ENCODE results near the gene MRO.

Gene MRO

DNA sequence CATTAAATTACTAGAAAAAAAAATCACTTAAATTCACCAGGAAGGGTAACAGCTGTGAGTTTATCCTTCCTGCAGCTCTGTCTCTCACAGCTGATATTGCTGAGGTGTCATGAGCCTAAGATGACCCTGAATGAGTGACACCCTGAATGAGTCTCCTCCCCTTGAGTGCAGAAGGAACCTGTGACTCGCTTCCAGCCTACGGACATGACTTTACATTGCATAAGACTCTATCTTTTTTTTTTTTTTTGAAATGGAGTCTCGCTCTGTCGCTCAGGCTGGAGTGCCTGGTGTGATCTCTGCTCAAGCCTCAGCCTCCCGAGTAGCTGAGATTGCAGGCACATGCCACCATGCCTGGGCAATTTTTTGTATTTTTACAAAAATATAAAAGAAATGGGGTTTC is 14.1 kb downstream of the MRO start:
- TF ChIP-seq TOX (CRISPR knock-in tag; IDR thresholded peaks at IDR 0.05; ENCODE audit: borderline replicate concordance) (no peak), ARNTL (CRISPR knock-in tag; IDR thresholded peaks at IDR 0.05; ENCODE audit: borderline replicate concordance, low read depth) (no peak), ZNF565 (CRISPR knock-in tag; conservative IDR thresholded peaks at IDR 0.05; ENCODE audit: low read depth) (no peak), SNAI2 (CRISPR knock-in tag; IDR thresholded peaks at IDR 0.05) (no peak), GLIS3 (CRISPR knock-in tag; IDR thresholded peaks at IDR 0.05) (no peak), ESRRG (CRISPR knock-in tag; IDR thresholded peaks at IDR 0.05) (no peak), ZFP30 (CRISPR knock-in tag; IDR thresholded peaks at IDR 0.05) (no peak)
- ATAC-seq, result no peak

DNA sequence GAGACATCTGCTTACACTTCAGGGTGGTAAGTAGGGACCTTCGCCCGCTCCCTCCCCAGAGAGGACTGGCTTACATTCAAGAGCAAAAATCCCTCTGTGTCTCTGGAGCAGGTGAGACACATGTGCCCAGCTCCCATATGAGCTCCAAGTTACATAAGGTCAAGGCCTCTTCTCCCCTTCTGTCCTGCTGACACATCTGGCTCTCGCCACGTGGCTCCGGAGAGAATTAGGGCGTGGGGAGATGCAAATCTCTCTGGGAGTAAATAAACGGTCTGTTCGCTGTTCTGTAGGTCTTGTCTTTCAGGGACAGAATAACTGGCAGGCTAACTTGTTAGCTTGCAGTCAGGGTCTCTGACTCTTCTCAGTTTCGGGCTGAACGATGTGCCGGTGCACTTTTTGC is 16.2 kb downstream of the MRO start:
- no peak for ATAC-seq
- no peak for TF ChIP-seq PPARA (CRISPR knock-in tag; IDR thresholded peaks at IDR 0.05; ENCODE audit: borderline replicate concordance)
- no peak for TF ChIP-seq SNAI2 (CRISPR knock-in tag; IDR thresholded peaks at IDR 0.05)
- TF ChIP-seq TCF4 (CRISPR knock-in tag; IDR thresholded peaks at IDR 0.05; ENCODE audit: borderline replicate concordance), result no peak
- TF ChIP-seq RARB (CRISPR knock-in tag; IDR thresholded peaks at IDR 0.05), result no peak
- no peak for TF ChIP-seq OSR1 (CRISPR knock-in tag; IDR thresholded peaks at IDR 0.05)
- TF ChIP-seq, protein P1, sequence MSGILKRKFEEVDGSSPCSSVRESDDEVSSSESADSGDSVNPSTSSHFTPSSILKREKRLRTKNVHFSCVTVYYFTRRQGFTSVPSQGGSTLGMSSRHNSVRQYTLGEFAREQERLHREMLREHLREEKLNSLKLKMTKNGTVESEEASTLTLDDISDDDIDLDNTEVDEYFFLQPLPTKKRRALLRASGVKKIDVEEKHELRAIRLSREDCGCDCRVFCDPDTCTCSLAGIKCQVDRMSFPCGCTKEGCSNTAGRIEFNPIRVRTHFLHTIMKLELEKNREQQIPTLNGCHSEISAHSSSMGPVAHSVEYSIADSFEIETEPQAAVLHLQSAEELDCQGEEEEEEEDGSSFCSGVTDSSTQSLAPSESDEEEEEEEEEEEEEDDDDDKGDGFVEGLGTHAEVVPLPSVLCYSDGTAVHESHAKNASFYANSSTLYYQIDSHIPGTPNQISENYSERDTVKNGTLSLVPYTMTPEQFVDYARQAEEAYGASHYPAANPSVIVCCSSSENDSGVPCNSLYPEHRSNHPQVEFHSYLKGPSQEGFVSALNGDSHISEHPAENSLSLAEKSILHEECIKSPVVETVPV (CRISPR knock-in tag; IDR thresholded peaks at IDR 0.05), result no peak
- no peak for TF ChIP-seq ZC3H10 (CRISPR knock-in tag; IDR thresholded peaks at IDR 0.05)
- no peak for TF ChIP-seq ZFP3 (CRISPR knock-in tag; IDR thresholded peaks at IDR 0.05)
- TF ChIP-seq, protein P2, sequence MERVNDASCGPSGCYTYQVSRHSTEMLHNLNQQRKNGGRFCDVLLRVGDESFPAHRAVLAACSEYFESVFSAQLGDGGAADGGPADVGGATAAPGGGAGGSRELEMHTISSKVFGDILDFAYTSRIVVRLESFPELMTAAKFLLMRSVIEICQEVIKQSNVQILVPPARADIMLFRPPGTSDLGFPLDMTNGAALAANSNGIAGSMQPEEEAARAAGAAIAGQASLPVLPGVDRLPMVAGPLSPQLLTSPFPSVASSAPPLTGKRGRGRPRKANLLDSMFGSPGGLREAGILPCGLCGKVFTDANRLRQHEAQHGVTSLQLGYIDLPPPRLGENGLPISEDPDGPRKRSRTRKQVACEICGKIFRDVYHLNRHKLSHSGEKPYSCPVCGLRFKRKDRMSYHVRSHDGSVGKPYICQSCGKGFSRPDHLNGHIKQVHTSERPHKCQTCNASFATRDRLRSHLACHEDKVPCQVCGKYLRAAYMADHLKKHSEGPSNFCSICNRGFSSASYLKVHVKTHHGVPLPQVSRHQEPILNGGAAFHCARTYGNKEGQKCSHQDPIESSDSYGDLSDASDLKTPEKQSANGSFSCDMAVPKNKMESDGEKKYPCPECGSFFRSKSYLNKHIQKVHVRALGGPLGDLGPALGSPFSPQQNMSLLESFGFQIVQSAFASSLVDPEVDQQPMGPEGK (CRISPR knock-in tag; IDR thresholded peaks at IDR 0.05; ENCODE audit: borderline replicate concordance), result no peak
- no peak for TF ChIP-seq ZFP30 (CRISPR knock-in tag; IDR thresholded peaks at IDR 0.05)
- TF ChIP-seq ESRRG (CRISPR knock-in tag; IDR thresholded peaks at IDR 0.05), result no peak
- TF ChIP-seq, protein P3, sequence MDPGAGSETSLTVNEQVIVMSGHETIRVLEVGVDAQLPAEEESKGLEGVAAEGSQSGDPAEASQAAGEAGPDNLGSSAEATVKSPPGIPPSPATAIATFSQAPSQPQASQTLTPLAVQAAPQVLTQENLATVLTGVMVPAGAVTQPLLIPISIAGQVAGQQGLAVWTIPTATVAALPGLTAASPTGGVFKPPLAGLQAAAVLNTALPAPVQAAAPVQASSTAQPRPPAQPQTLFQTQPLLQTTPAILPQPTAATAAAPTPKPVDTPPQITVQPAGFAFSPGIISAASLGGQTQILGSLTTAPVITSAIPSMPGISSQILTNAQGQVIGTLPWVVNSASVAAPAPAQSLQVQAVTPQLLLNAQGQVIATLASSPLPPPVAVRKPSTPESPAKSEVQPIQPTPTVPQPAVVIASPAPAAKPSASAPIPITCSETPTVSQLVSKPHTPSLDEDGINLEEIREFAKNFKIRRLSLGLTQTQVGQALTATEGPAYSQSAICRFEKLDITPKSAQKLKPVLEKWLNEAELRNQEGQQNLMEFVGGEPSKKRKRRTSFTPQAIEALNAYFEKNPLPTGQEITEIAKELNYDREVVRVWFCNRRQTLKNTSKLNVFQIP (CRISPR knock-in tag; IDR thresholded peaks at IDR 0.05; ENCODE audit: borderline replicate concordance, low read depth), result no peak
- TF ChIP-seq ARNTL (CRISPR knock-in tag; IDR thresholded peaks at IDR 0.05; ENCODE audit: borderline replicate concordance, low read depth), result no peak
- no peak for TF ChIP-seq ISL1 (CRISPR knock-in tag; IDR thresholded peaks at IDR 0.05)

DNA sequence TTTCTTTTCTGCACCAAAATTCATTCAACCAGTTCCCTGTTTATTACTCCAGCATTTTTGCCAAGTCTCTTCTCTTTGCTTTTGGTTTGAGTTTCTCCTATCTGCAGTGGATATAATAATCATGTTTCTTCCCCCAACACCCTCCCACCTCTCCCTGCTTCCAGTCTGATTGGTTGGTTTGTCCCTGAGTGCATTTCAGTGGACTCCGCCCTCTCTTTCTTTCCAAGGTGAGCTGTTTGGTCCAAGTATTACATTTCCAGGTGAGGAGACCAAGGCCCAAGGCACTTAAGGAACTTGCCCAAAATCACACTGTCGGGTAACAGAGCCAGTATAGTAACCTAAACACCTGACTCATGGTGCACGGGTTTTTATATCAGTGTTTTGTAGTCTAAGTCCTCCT is 17.7 kb downstream of the MRO start:
- no peak for ATAC-seq
- no peak for TF ChIP-seq RARB (CRISPR knock-in tag; IDR thresholded peaks at IDR 0.05)
- TF ChIP-seq TCF4 (CRISPR knock-in tag; IDR thresholded peaks at IDR 0.05; ENCODE audit: borderline replicate concordance), result no peak
- TF ChIP-seq ARNTL (CRISPR knock-in tag; IDR thresholded peaks at IDR 0.05; ENCODE audit: borderline replicate concordance, low read depth), result no peak
- TF ChIP-seq, protein P4, sequence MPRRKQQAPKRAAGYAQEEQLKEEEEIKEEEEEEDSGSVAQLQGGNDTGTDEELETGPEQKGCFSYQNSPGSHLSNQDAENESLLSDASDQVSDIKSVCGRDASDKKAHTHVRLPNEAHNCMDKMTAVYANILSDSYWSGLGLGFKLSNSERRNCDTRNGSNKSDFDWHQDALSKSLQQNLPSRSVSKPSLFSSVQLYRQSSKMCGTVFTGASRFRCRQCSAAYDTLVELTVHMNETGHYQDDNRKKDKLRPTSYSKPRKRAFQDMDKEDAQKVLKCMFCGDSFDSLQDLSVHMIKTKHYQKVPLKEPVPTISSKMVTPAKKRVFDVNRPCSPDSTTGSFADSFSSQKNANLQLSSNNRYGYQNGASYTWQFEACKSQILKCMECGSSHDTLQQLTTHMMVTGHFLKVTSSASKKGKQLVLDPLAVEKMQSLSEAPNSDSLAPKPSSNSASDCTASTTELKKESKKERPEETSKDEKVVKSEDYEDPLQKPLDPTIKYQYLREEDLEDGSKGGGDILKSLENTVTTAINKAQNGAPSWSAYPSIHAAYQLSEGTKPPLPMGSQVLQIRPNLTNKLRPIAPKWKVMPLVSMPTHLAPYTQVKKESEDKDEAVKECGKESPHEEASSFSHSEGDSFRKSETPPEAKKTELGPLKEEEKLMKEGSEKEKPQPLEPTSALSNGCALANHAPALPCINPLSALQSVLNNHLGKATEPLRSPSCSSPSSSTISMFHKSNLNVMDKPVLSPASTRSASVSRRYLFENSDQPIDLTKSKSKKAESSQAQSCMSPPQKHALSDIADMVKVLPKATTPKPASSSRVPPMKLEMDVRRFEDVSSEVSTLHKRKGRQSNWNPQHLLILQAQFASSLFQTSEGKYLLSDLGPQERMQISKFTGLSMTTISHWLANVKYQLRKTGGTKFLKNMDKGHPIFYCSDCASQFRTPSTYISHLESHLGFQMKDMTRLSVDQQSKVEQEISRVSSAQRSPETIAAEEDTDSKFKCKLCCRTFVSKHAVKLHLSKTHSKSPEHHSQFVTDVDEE (CRISPR knock-in tag; IDR thresholded peaks at IDR 0.05), result no peak
- TF ChIP-seq CSDC2 (CRISPR knock-in tag; IDR thresholded peaks at IDR 0.05), result no peak
- TF ChIP-seq, protein P2 (CRISPR knock-in tag; IDR thresholded peaks at IDR 0.05; ENCODE audit: borderline replicate concordance), result no peak
- TF ChIP-seq, protein P1 (CRISPR knock-in tag; IDR thresholded peaks at IDR 0.05), result no peak
- TF ChIP-seq ZNF565 (CRISPR knock-in tag; conservative IDR thresholded peaks at IDR 0.05; ENCODE audit: low read depth), result no peak
- TF ChIP-seq ESRRG (CRISPR knock-in tag; IDR thresholded peaks at IDR 0.05), result no peak
- TF ChIP-seq ISL1 (CRISPR knock-in tag; IDR thresholded peaks at IDR 0.05), result no peak
- TF ChIP-seq OSR1 (CRISPR knock-in tag; IDR thresholded peaks at IDR 0.05), result no peak
- no peak for TF ChIP-seq ZNF8 (CRISPR knock-in tag; IDR thresholded peaks at IDR 0.05)
- TF ChIP-seq, protein P5, sequence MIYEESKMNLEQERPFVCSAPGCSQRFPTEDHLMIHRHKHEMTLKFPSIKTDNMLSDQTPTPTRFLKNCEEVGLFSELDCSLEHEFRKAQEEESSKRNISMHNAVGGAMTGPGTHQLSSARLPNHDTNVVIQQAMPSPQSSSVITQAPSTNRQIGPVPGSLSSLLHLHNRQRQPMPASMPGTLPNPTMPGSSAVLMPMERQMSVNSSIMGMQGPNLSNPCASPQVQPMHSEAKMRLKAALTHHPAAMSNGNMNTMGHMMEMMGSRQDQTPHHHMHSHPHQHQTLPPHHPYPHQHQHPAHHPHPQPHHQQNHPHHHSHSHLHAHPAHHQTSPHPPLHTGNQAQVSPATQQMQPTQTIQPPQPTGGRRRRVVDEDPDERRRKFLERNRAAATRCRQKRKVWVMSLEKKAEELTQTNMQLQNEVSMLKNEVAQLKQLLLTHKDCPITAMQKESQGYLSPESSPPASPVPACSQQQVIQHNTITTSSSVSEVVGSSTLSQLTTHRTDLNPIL (CRISPR knock-in tag; IDR thresholded peaks at IDR 0.05; ENCODE audit: low read depth), result no peak
- TF ChIP-seq PPARA (CRISPR knock-in tag; IDR thresholded peaks at IDR 0.05; ENCODE audit: borderline replicate concordance), result no peak
- TF ChIP-seq ZC3H10 (CRISPR knock-in tag; IDR thresholded peaks at IDR 0.05), result no peak
- TF ChIP-seq BACH2 (CRISPR knock-in tag; IDR thresholded peaks at IDR 0.05; ENCODE audit: borderline replicate concordance), result no peak
- TF ChIP-seq SNAI2 (CRISPR knock-in tag; IDR thresholded peaks at IDR 0.05), result no peak
- TF ChIP-seq, protein P3 (CRISPR knock-in tag; IDR thresholded peaks at IDR 0.05; ENCODE audit: borderline replicate concordance, low read depth), result no peak
